Sigmoid colon (tissue), 7 donors: ENCODE measurements around the gene FBXO10. TPM values are rescaled to one million over a fixed set of nuclear protein-coding genes. Genes with fewer than 3 reads are reported as not detected.

Experiments used
- DNase-seq: peaks from one replicate; pipeline ENCODE4 v3.0.0-alpha.2; 2019
- H3K27ac ChIP-seq, 4 donors: fragments of 200-600 bp; sonication (generic); one replicate each; pipeline ENCODE4 v1.5.1; 2016 to 2019; ENCODE audit warnings: mild to moderate bottlenecking in 1 of 4
- H3K27me3 ChIP-seq, 3 donors: fragments of 200-600 bp; sonication (generic); one replicate each; pipeline ENCODE4 v1.5.1; 2019; ENCODE audit warnings: mild to moderate bottlenecking in 1 of 3
- H3K36me3 ChIP-seq, 4 donors: fragments of 200-600 bp; sonication (generic); one replicate each; pipeline ENCODE4 v1.5.1; 2016 to 2019
- H3K4me1 ChIP-seq, 4 donors: fragments of 200-600 bp; sonication (generic); one replicate each; pipeline ENCODE4 v1.5.1; 2017 to 2019
- H3K4me3 ChIP-seq, 4 donors: fragments of 200-600 bp; sonication (generic); one replicate each; pipeline ENCODE4 v1.5.1; 2017 to 2019; ENCODE audit warnings: mild to moderate bottlenecking in 2 of 4, moderate library complexity in 1 of 4
- H3K9me3 ChIP-seq, 4 donors: fragments of 200-600 bp in 3 of 4; sonication (generic) in 3 of 4; one replicate each; pipeline versions ENCODE4 v1.5.1 to v1.6.1; 2013 to 2019
- CTCF ChIP-seq, 4 experiments: fragments of 450-650 bp in 3 of 4; fragments of 200-600 bp in 1 of 4; IDR thresholded peaks; one replicate each; pipeline ENCODE4 v1.5.1; 2016 to 2019; ENCODE audit warnings: antibody characterized with exemption in 4 of 4, mild to moderate bottlenecking in 3 of 4, moderate library complexity in 2 of 4
- EP300 ChIP-seq, 4 donors: sonication (generic); formaldehyde crosslinking; IDR thresholded peaks; one replicate each; pipeline ENCODE4 v1.6.1; 2017; ENCODE audit warnings: antibody characterized with exemption in 4 of 4
- POLR2A ChIP-seq, 2 donors: fragments of 450-650 bp; IDR thresholded peaks; one replicate each; pipeline ENCODE4 v1.6.1; 2016; ENCODE audit warnings: antibody characterized with exemption in 2 of 2, mild to moderate bottlenecking in 2 of 2, moderate library complexity in 2 of 2
- POLR2AphosphoS5 ChIP-seq, 4 donors: sonication (generic); formaldehyde crosslinking; IDR thresholded peaks; one replicate each; pipeline ENCODE4 v1.6.1; 2017; ENCODE audit warnings: antibody characterized with exemption in 4 of 4
- WGBS, 2 donors: extraction: QIAGEN DNeasy Blood & Tissue Kit; methylation state at CpG; one replicate each; pipeline ENCODE4 v1.1.7; 2013; 5-methylcytosine and 5-hydroxymethylcytosine counted together
- intact Hi-C: fragments of 100-400 bp; cut with DNase I; formaldehyde crosslinking; loops from one replicate; pipeline ENCODE4 v1.15.1; 2023
- polyA plus RNA-seq, 3 donors: library from polyadenylated mRNA; stranded (reverse); fragments of 200-250 nt; gene quantifications; one replicate each; pipeline ENCODE4 v1.2.3, GENCODE V29; 2013
- total RNA-seq, 4 donors: library from RNA; depleted of rRNA; stranded (reverse); fragments of >200 nt; gene quantifications; one replicate each; pipeline ENCODE4 v1.1.0, GENCODE V29; 2016
- donor health status: healthy with polysubstance abuse.
- donor health status: Bipolar disorder and iron deficiency.
- donor health status: healthy.

FBXO10 gene
- total and polyA plus RNA-seq, 7 donors, result 0.60 to 19.4 (median 14.8) TPM

GRCh38 chr9:37534412-37534811, 41.8 kb downstream of the FBXO10 start:
- no peak overlapping the region for H3K27ac ChIP-seq
- peaks cover 5 to 67% (median 17%) of the 10 kb centered on the region in 4 donors for H3K36me3 ChIP-seq
- intact Hi-C loops, result no loop called here
- H3K4me3 ChIP-seq, result no peak overlapping the region
- H3K4me1 ChIP-seq, result no peaks in the 10 kb centered on the region
- no peak for DNase-seq
- H3K9me3 ChIP-seq, result no peaks in the 10 kb centered on the region
- no peak for TF ChIP-seq CTCF (IDR thresholded peaks at IDR 0.05)
- TF ChIP-seq POLR2AphosphoS5 (IDR thresholded peaks at IDR 0.05), result no peak
- TF ChIP-seq EP300 (IDR thresholded peaks at IDR 0.05), result no peak
- TF ChIP-seq POLR2A (IDR thresholded peaks at IDR 0.05), result no peak
- H3K27me3 ChIP-seq, result no peaks in the 10 kb centered on the region
- 92% methylated on average over 7 of the region's 7 CpGs for WGBS, 2 donors

GRCh38 chr9:37531699-37532098, 44.5 kb downstream of the FBXO10 start:
- peaks cover under 1 to 66% (median 17%) of the 10 kb centered on the region in 4 donors for H3K36me3 ChIP-seq
- WGBS, 2 donors, result 87 to 90% methylated on average over 13 of the region's 13 CpGs
- no peaks in the 10 kb centered on the region for H3K4me1 ChIP-seq
- H3K4me3 ChIP-seq, result no peak overlapping the region
- DNase-seq, result no peak
- H3K27me3 ChIP-seq, result no peaks in the 10 kb centered on the region
- no peak overlapping the region for H3K27ac ChIP-seq
- no peaks in the 10 kb centered on the region for H3K9me3 ChIP-seq
- intact Hi-C loops, result no loop called here
- no peak for TF ChIP-seq POLR2A (IDR thresholded peaks at IDR 0.05)
- no peak for TF ChIP-seq POLR2AphosphoS5 (IDR thresholded peaks at IDR 0.05)
- no peak for TF ChIP-seq EP300 (IDR thresholded peaks at IDR 0.05)
- TF ChIP-seq CTCF (IDR thresholded peaks at IDR 0.05), result no peak

- intact Hi-C loops, result no loop called here
- no peak overlapping the region for H3K4me3 ChIP-seq
- no peak overlapping the region for H3K27ac ChIP-seq
- no peaks in the 10 kb centered on the region for H3K27me3 ChIP-seq
- peaks cover 0 to 76% (median 33%) of the 10 kb centered on the region in 4 donors for H3K36me3 ChIP-seq
- 83 to 92% methylated on average over 18 of the region's 18 CpGs for WGBS, 2 donors
- H3K4me1 ChIP-seq, result no peaks in the 10 kb centered on the region
- no peak for DNase-seq
- no peaks in the 10 kb centered on the region for H3K9me3 ChIP-seq
- TF ChIP-seq POLR2A (IDR thresholded peaks at IDR 0.05) (no peak), POLR2AphosphoS5 (IDR thresholded peaks at IDR 0.05) (no peak), EP300 (IDR thresholded peaks at IDR 0.05) (no peak), CTCF (IDR thresholded peaks at IDR 0.05) (no peak)
Observed at GRCh38 chr9:37528652-37529471, 47.3 kb downstream of the FBXO10 start.

GRCh38 chr9:37523916-37524315, 52.3 kb downstream of the FBXO10 start:
- TF ChIP-seq EP300 (IDR thresholded peaks at IDR 0.05) (no peak), POLR2AphosphoS5 (IDR thresholded peaks at IDR 0.05) (no peak), CTCF (IDR thresholded peaks at IDR 0.05) (no peak)
- intact Hi-C loops, result no loop called here
- no peak for DNase-seq
- H3K27me3 ChIP-seq, result no peaks in the 10 kb centered on the region
- no peaks in the 10 kb centered on the region for H3K9me3 ChIP-seq
- no peak overlapping the region for H3K4me3 ChIP-seq
- WGBS, 2 donors, result 94 to 97% methylated on average over 6 of the region's 6 CpGs
- H3K27ac ChIP-seq, result no peak overlapping the region
- peaks cover 16 to 90% (median 56%) of the 10 kb centered on the region in 4 donors for H3K36me3 ChIP-seq
- no peaks in the 10 kb centered on the region for H3K4me1 ChIP-seq
